Right atrium auricular region (tissue), 2 donors: Measurements from ENCODE around the gene TMCC3. TPM values are rescaled to one million over a fixed set of nuclear protein-coding genes. Genes with fewer than 3 reads are reported as not detected.
"Not testable (repeated sequence)": the region's sequence is repeated elsewhere in the genome, so short reads cannot be mapped to it uniquely, and the experiment has no call there.

Experiments used
- DNase-seq: peaks from one replicate; pipeline ENCODE4 v3.0.0-alpha.2; 2019; ENCODE audit warnings: low spot score
- H3K27ac ChIP-seq, 2 donors: fragments of 200-600 bp; sonication (generic); 1 replicate in 1 of 2; 2 replicates in 1 of 2; pipeline ENCODE4 v1.5.1; 2016 to 2019
- H3K27me3 ChIP-seq, 2 donors: fragments of 200-600 bp; sonication (generic); one replicate each; pipeline versions ENCODE4 v1.5.1 to v1.6.0; 2017 to 2019
- H3K36me3 ChIP-seq: fragments of 200-600 bp; sonication (generic); one replicate; pipeline ENCODE4 v1.5.1; 2016
- H3K4me1 ChIP-seq, 2 donors: fragments of 200-600 bp; sonication (generic); one replicate each; pipeline versions ENCODE4 v1.5.1 to v1.6.0; 2017 to 2019
- H3K4me3 ChIP-seq, 2 donors: fragments of 200-600 bp; sonication (generic); 1 replicate in 1 of 2; 2 replicates in 1 of 2; pipeline ENCODE4 v1.5.1; 2017 to 2019; ENCODE audit warnings: mild to moderate bottlenecking in 1 of 2, moderate library complexity in 1 of 2
- H3K9me3 ChIP-seq, 2 donors: fragments of 200-600 bp; sonication (generic); one replicate each; pipeline ENCODE4 v1.5.1; 2019
- CTCF ChIP-seq, 2 donors: fragments of 200-600 bp; sonication (generic); IDR thresholded peaks; one replicate each; pipeline ENCODE4 v1.5.1; 2019; ENCODE audit warnings: antibody characterized with exemption in 2 of 2
- total RNA-seq, 2 donors: library from RNA; depleted of rRNA; stranded (reverse); fragments of >200 nt; gene quantifications; one replicate each; pipeline ENCODE4 v1.1.0, GENCODE V29; 2016

TMCC3 gene
- 1 to 10 TPM; 4.4 to 4.7 TPM for total RNA-seq

GRCh38 chr12:94650143-94651056, at the start of gene TMCC3:
Gene TMCC3 (minus strand): TSS chr12:94650557. CDS start chr12:94650430, 127 bp downstream.
- peak within 1 kb of the TSS; percentile 38 to 81 for H3K27ac ChIP-seq
- H3K4me1 ChIP-seq, result peaks cover 0 to 11% of the 10 kb centered on the region in 2 donors
- no peaks in the 10 kb centered on the region for H3K27me3 ChIP-seq
- H3K36me3 ChIP-seq, result no peaks in the 10 kb centered on the region
- peak within 1 kb of the TSS; percentile 57 to 76 for H3K4me3 ChIP-seq
- DNase-seq, result no peak
- no peaks in the 10 kb centered on the region for H3K9me3 ChIP-seq
- peak in 1 of 2 donors; percentile 3 for TF ChIP-seq CTCF (IDR thresholded peaks at IDR 0.05)

GRCh38 chr12:94699801-94700200, 49.4 kb upstream of the TMCC3 start:
- Histone ChIP-seq H3K27me3 (no peaks in the 10 kb centered on the region), H3K27ac (no peak overlapping the region), H3K4me3 (no peak overlapping the region), H3K9me3 (no peaks in the 10 kb centered on the region), H3K36me3 (no peaks in the 10 kb centered on the region), H3K4me1 (peaks cover 0 to 26% of the 10 kb centered on the region in 2 donors)
- no peak for TF ChIP-seq CTCF (IDR thresholded peaks at IDR 0.05)
- no peak for DNase-seq

- TF ChIP-seq CTCF (IDR thresholded peaks at IDR 0.05), result no peak
- H3K4me3 ChIP-seq, result no peak overlapping the region
- H3K36me3 ChIP-seq, result no peaks in the 10 kb centered on the region
- peaks cover 0 to 18% of the 10 kb centered on the region in 2 donors for H3K4me1 ChIP-seq
- no peaks in the 10 kb centered on the region for H3K9me3 ChIP-seq
- H3K27ac ChIP-seq, result no peak overlapping the region
- no peak for DNase-seq
- H3K27me3 ChIP-seq, result no peaks in the 10 kb centered on the region
Observed at GRCh38 chr12:94698578-94698977, 48.2 kb upstream of the TMCC3 start.

GRCh38 chr12:94697631-94698030, 47.3 kb upstream of the TMCC3 start:
- TF ChIP-seq CTCF (IDR thresholded peaks at IDR 0.05), result no peak
- H3K36me3 ChIP-seq, result no peaks in the 10 kb centered on the region
- H3K27ac ChIP-seq, result no peak overlapping the region
- H3K9me3 ChIP-seq, result no peaks in the 10 kb centered on the region
- no peaks in the 10 kb centered on the region for H3K27me3 ChIP-seq
- H3K4me3 ChIP-seq, result no peak overlapping the region
- peaks cover 0 to 18% of the 10 kb centered on the region in 2 donors for H3K4me1 ChIP-seq
- no peak for DNase-seq

- Histone ChIP-seq H3K36me3 (no peaks in the 10 kb centered on the region), H3K4me3 (no peak overlapping the region), H3K4me1 (peaks cover 0 to 26% of the 10 kb centered on the region in 2 donors), H3K27me3 (no peaks in the 10 kb centered on the region), H3K9me3 (no peaks in the 10 kb centered on the region), H3K27ac (no peak overlapping the region)
- no peak for TF ChIP-seq CTCF (IDR thresholded peaks at IDR 0.05)
- no peak for DNase-seq
Observed at GRCh38 chr12:94694732-94695131, 44.4 kb upstream of the TMCC3 start.

- DNase-seq, result not testable (repeated sequence)
Observed at GRCh38 chr12:94692826-94693225, 42.5 kb upstream of the TMCC3 start.

More at GRCh38 chr12:94692826-94693225, 42.5 kb upstream of the TMCC3 start:
- peaks cover 0 to 18% of the 10 kb centered on the region in 2 donors for H3K4me1 ChIP-seq
- H3K36me3 ChIP-seq, H3K27me3 ChIP-seq, H3K27ac ChIP-seq, H3K4me3 ChIP-seq, H3K9me3 ChIP-seq: not testable (repeated sequence)
